IMR-90 (cell line): ENCODE results near the gene PPP2R5B. TPM values are rescaled to one million over a fixed set of nuclear protein-coding genes. Genes with fewer than 3 reads are reported as not detected.

Experiments
- ATAC-seq: fragments of 200-7000 bp; cut with Tn5 transposase; 2 replicates; pipeline ENCODE4 v1.9.1; 2020; ENCODE audit warnings: low read depth, mild to moderate bottlenecking, moderate library complexity
- BruUV-seq: library from RNA; stranded (reverse); fragments of 400-500 nt; replicated peaks from 2 replicates; lab custom pipeline; 2021; lab: Mats Ljungman, UMichigan
- CTCF ChIA-PET: fragments of 300-600 bp; formaldehyde crosslinking; extraction: SDS; loops from one replicate; lab custom pipeline; 2021; ENCODE audit warnings: antibody characterized with exemption; lab: Yijun Ruan, JAX
- POLR2A ChIA-PET: fragments of 300-600 bp; sonication (Branson Sonifier 250); formaldehyde crosslinking; loops from one replicate; lab custom pipeline; 2022; ENCODE audit warnings: antibody characterized with exemption; ENCODE audit not compliant: unreplicated experiment; lab: Charles Lee
- DNase-seq: peaks from one replicate; pipeline ENCODE4 v3.0.0; 2013
- H2AFZ ChIP-seq: replicated peaks from 2 replicates; pipeline ENCODE3; 2013; ENCODE audit warnings: low read length, mild to moderate bottlenecking; ENCODE audit not compliant: poor library complexity
- H2AK5ac ChIP-seq: 2 replicates; pipeline ENCODE4 v1.6.1; 2013; ENCODE audit warnings: low read depth, low read length, inconsistent platforms
- H2AK9ac ChIP-seq: replicated peaks from 2 replicates; pipeline ENCODE3; 2013; ENCODE audit warnings: mild to moderate bottlenecking, low read depth, low read length, moderate library complexity; ENCODE audit not compliant: poor library complexity
- H2BK120ac ChIP-seq: 2 replicates; pipeline ENCODE4 v1.6.1; 2013; ENCODE audit warnings: low read depth, low read length, inconsistent platforms
- H2BK15ac ChIP-seq: 3 replicates; pipeline ENCODE4 v1.6.1; 2013; ENCODE audit warnings: low read depth, low read length, inconsistent platforms
- H2BK20ac ChIP-seq: 2 replicates; pipeline ENCODE4 v1.6.1; 2013; ENCODE audit warnings: low read depth, mild to moderate bottlenecking, inconsistent platforms, low read length, moderate library complexity
- H2BK5ac ChIP-seq: 2 replicates; pipeline ENCODE4 v1.6.1; 2013; ENCODE audit warnings: mild to moderate bottlenecking, low read depth, low read length, inconsistent platforms; ENCODE audit not compliant: poor library complexity, severe bottlenecking
- H3K14ac ChIP-seq: replicated peaks from 2 replicates; pipeline ENCODE4 v1.6.1; 2013; ENCODE audit warnings: low read depth, low read length, inconsistent platforms
- H3K18ac ChIP-seq: 2 replicates; pipeline ENCODE4 v1.6.1; 2013; ENCODE audit warnings: low read depth, low read length, control low read depth
- H3K23ac ChIP-seq: 2 replicates; pipeline ENCODE4 v1.6.1; 2013; ENCODE audit warnings: low read depth, low read length, inconsistent platforms
- H3K27ac ChIP-seq: 2 replicates; pipeline ENCODE4 v1.5.1; 2013; ENCODE audit warnings: mild to moderate bottlenecking, control low read depth, low read length; ENCODE audit not compliant: insufficient read depth
- H3K27me3 ChIP-seq: 2 replicates; pipeline ENCODE4 v1.6.1; 2013; ENCODE audit warnings: low read length; ENCODE audit not compliant: control insufficient read depth, insufficient read depth
- H3K36me3 ChIP-seq: 2 replicates; pipeline ENCODE4 v1.6.1; 2013; ENCODE audit warnings: low read length, mixed read lengths; ENCODE audit not compliant: control insufficient read depth, insufficient read depth
- H3K4ac ChIP-seq: 2 replicates; pipeline ENCODE4 v1.6.1; 2013; ENCODE audit warnings: low read depth, low read length, inconsistent platforms
- H3K4me1 ChIP-seq: 2 replicates; pipeline ENCODE4 v1.6.1; 2013; ENCODE audit warnings: low read length, mixed read lengths; ENCODE audit not compliant: control insufficient read depth, insufficient read depth
- H3K4me2 ChIP-seq: 2 replicates; pipeline ENCODE4 v1.6.1; 2013; ENCODE audit warnings: low read depth, mild to moderate bottlenecking, control low read depth, low read length, moderate library complexity
- H3K4me3 ChIP-seq: 2 replicates; pipeline ENCODE4 v1.5.1; 2013; ENCODE audit warnings: low read depth, mild to moderate bottlenecking, control low read depth, low read length, moderate library complexity; ENCODE audit not compliant: insufficient read depth
- H3K56ac ChIP-seq: 2 replicates; pipeline ENCODE4 v1.6.1; 2013; ENCODE audit warnings: low read length, inconsistent platforms; ENCODE audit not compliant: insufficient read depth; ENCODE audit errors: extremely low read depth
- H3K79me1 ChIP-seq, 2 experiments: 2 replicates each; pipeline ENCODE4 v1.6.1; 2013; ENCODE audit warnings: low read length in 2 of 2, inconsistent platforms in 1 of 2, low read depth in 1 of 2
- H3K9ac ChIP-seq: 2 replicates; pipeline ENCODE4 v1.6.1; 2013; ENCODE audit warnings: low read depth, low read length, control low read depth
- H3K9me1 ChIP-seq: 2 replicates; pipeline ENCODE4 v1.6.1; 2013; ENCODE audit warnings: low read length, inconsistent platforms; ENCODE audit not compliant: insufficient read depth
- H3K9me3 ChIP-seq: 2 replicates; pipeline ENCODE4 v1.6.1; 2013; ENCODE audit warnings: low read length; ENCODE audit not compliant: control insufficient read depth, insufficient read depth
- H4K20me1 ChIP-seq: 2 replicates; pipeline ENCODE4 v1.6.1; 2013; ENCODE audit warnings: low read length, inconsistent platforms; ENCODE audit not compliant: insufficient read depth
- H4K5ac ChIP-seq: 2 replicates; pipeline ENCODE4 v1.6.1; 2013; ENCODE audit warnings: mild to moderate bottlenecking, low read depth, low read length, control low read depth
- H4K8ac ChIP-seq, 2 experiments: 2 replicates each; pipeline ENCODE4 v1.6.1; 2013; ENCODE audit warnings: low read depth in 2 of 2, low read length in 2 of 2, control low read depth in 1 of 2, inconsistent platforms in 1 of 2
- H4K91ac ChIP-seq: 2 replicates; pipeline ENCODE4 v1.6.1; 2013; ENCODE audit warnings: low read depth, low read length, inconsistent platforms; ENCODE audit not compliant: insufficient read depth
- BHLHE40 ChIP-seq: fragments of 150-350 bp; IDR thresholded peaks from 2 replicates; pipeline ENCODE4 v1.6.1; 2016; ENCODE audit warnings: mild to moderate bottlenecking, low read depth, low read length
- CEBPB ChIP-seq: IDR thresholded peaks from 2 replicates; pipeline ENCODE4 v1.6.1; 2012; ENCODE audit warnings: low read depth, low read length, improper control_type of control experiment
- CHD1 ChIP-seq: IDR thresholded peaks from 2 replicates; pipeline ENCODE4 v1.6.1; 2012; ENCODE audit warnings: low read depth, low read length, improper control_type of control experiment
- FOS ChIP-seq: fragments of 150-350 bp; IDR thresholded peaks from 2 replicates; pipeline ENCODE4 v1.6.1; 2016; ENCODE audit warnings: low read depth, low read length
- MAFK ChIP-seq: IDR thresholded peaks from 2 replicates; pipeline ENCODE4 v1.6.1; 2012; ENCODE audit warnings: low read depth, low read length, improper control_type of control experiment
- MAZ ChIP-seq: IDR thresholded peaks from 2 replicates; pipeline ENCODE4 v1.6.1; 2012; ENCODE audit warnings: low read depth, mild to moderate bottlenecking, low read length, improper control_type of control experiment, moderate library complexity, borderline replicate concordance
- MXI1 ChIP-seq: IDR thresholded peaks from 2 replicates; pipeline ENCODE4 v1.6.1; 2012; ENCODE audit warnings: low read depth, mild to moderate bottlenecking, low read length, moderate library complexity, borderline replicate concordance
- POLR2A ChIP-seq: IDR thresholded peaks from 2 replicates; pipeline ENCODE4 v1.6.1; 2012; ENCODE audit warnings: mild to moderate bottlenecking, low read depth, low read length
- RCOR1 ChIP-seq: IDR thresholded peaks from 2 replicates; pipeline ENCODE4 v1.6.1; 2012; ENCODE audit warnings: mild to moderate bottlenecking, low read length, improper control_type of control experiment; ENCODE audit not compliant: insufficient replicate concordance
- RFX5 ChIP-seq: IDR thresholded peaks from 2 replicates; pipeline ENCODE4 v1.8.0; 2012; ENCODE audit warnings: low read depth, mild to moderate bottlenecking, low read length, moderate library complexity
- SMC3 ChIP-seq: fragments of 150-350 bp; IDR thresholded peaks from 2 replicates; pipeline ENCODE4 v1.6.1; 2016; ENCODE audit warnings: low read depth, mild to moderate bottlenecking, antibody characterized with exemption, low read length, moderate library complexity
- USF2 ChIP-seq: fragments of 150-350 bp; IDR thresholded peaks from 2 replicates; pipeline ENCODE4 v1.6.1; 2017; ENCODE audit warnings: mild to moderate bottlenecking, antibody characterized with exemption, low read length, low read depth
- WGBS, 2 experiments: methylation state at CpG; one replicate each; pipeline versions ENCODE4 v1.1.5 to v1.1.7; 2013; ENCODE audit warnings: missing lambda C conversion rate in 2 of 2; ENCODE audit not compliant: insufficient read length in 1 of 2; ENCODE audit errors: extremely low coverage in 2 of 2; 5-methylcytosine and 5-hydroxymethylcytosine counted together
- dilution Hi-C: fragments of 300-500 bp; cut with HindIII; formaldehyde crosslinking; loops from one replicate; pipeline ENCODE4 v1.14.3; 2018; ENCODE audit warnings: low sequenced_read_pairs; ENCODE audit not compliant: unreplicated experiment
- in situ Hi-C: fragments of 300-500 bp; cut with MboI; formaldehyde crosslinking; loops from 3 replicates; pipeline ENCODE4 v1.14.3; 2019; ENCODE audit warnings: low sequenced_read_pairs, inconsistent platforms, mixed read lengths
- intact Hi-C: fragments of 100-400 bp; cut with micrococcal nuclease; formaldehyde crosslinking; loops from 2 replicates; pipeline ENCODE4 v1.10.0; 2022
- polyA plus RNA-seq, 3 experiments: library from polyadenylated mRNA; depleted of rRNA; stranded (reverse); fragments of >200 nt; gene quantifications; 2 replicates each; pipeline ENCODE4 v1.2.3, GENCODE V29; 2012; ENCODE audit warnings: low replicate concordance in 1 of 3
- total RNA-seq: library from RNA; depleted of rRNA; stranded (reverse); fragments of >200 nt; gene quantifications from 2 replicates; pipeline ENCODE4 v1.2.3, GENCODE V29; 2012
- TF ChIP-seq, protein P1 (sequence below): fragments of 150-350 bp; IDR thresholded peaks from 2 replicates; pipeline ENCODE4 v1.6.1; 2016; ENCODE audit warnings: low read depth, mild to moderate bottlenecking, low read length, moderate library complexity, borderline replicate concordance

PPP2R5B gene
- total and polyA plus RNA-seq, 2 of the 4 experiments (the other 2 are of a cell fraction), result 6.5 to 23.6 TPM

DNA sequence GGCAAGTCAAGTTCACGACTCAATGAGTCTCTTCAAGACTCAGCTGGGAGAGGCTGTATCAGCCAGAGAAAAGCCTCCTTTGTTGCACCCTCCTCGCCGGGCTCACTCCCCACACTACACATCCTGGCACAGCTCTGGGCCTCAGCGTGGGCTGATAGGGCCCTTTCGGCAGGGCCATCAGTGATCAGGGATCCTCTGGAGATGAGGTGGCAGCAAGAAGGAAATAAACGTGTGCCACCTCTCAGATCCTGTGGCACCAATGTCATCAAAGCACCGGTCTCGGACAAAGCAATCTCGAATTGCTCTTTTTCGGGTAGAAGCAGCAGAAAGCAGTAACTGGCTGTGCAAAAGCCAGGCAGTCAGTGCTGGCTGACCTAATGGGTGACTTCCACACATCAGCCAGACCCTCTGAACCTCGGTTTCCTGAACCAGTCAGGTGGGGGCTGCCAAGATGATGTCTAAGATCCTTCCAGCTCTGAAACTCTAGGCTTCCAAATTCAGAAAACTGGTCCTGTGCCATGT, 48.2 kb upstream of the PPP2R5B start (continued):
- no peak for TF ChIP-seq RFX5

DNA sequence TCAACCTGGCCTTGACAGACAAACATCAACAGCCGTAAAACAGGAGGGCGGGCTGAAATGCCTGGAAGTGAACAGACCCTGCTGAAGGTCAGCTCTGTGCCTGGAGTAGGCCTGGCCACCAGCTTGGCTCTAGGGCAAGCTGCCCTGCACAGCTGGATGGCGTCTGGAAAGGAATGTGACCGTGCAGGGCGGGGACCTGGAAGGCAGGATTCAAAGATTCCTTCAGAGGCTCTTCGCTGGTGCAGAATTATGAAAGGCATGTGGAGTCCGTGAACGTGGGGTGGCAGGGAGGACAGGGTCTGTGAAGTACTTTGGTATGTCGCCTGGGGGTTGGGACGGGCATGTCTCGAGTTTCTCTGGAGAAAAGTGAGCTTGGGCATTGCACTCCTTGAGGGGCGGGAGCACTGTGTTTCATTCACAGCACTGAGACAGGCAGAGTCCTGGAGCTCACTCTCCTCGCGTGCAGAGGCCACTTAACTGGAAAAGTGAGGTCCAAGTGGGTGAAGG, 47.6 kb upstream of the PPP2R5B start:
- in situ Hi-C loops, result no loop called here

More for the DNA sequence above, 47.6 kb upstream of the PPP2R5B start:
- H4K8ac ChIP-seq, result peak overlapping the region; percentile 20 to 74; a peak in 2 of 4 replicates
- peak overlapping the region; percentile 94 for H3K9ac ChIP-seq
- peak overlapping the region; percentile 90 for H3K4me2 ChIP-seq
- dilution Hi-C loops (no loop called here), intact Hi-C loops (loop anchor here (1.0 kb wide), 1 partner anchor 30 kb away; no protein-coding TSS in a partner anchor)
- peaks cover 16% of the 10 kb centered on the region for H3K4me1 ChIP-seq
- no peaks in the 10 kb centered on the region for H3K27me3 ChIP-seq
- H3K4ac ChIP-seq, result peak overlapping the region; percentile 96
- peak overlapping the region; percentile 88 for H3K56ac ChIP-seq
- H3K36me3 ChIP-seq, result peaks cover 25% of the 10 kb centered on the region
- H3K14ac ChIP-seq, result peak overlapping the region; percentile 95
- peaks cover 50% of the 10 kb centered on the region for H4K20me1 ChIP-seq
- 3% methylated on average over 5 of the region's 14 CpGs; no CpG with 5 or more reads in 1 of the 2 experiments for WGBS, 2 experiments
- H2BK5ac ChIP-seq, result peak overlapping the region; percentile 90
- peak overlapping the region; percentile 49; the same call in 1 of the 2 replicates for H2BK20ac ChIP-seq
- peak overlapping the region; percentile 96 for H2AK5ac ChIP-seq
- ATAC-seq (peak; percentile 22), DNase-seq (peak; percentile 46)
- H3K79me1 ChIP-seq, result peaks cover 7 to 51% of the 10 kb centered on the region in 2 experiments; a peak in 3 of 4 replicates
- POLR2A ChIA-PET, result interaction anchor here (0.6 to 1.5 kb wide), 5 partner anchors 8 to 267 kb away, joined by 3 to 6 read pairs (median 4); partner anchors contain the start of gene MAP4K2
- peak overlapping the region; percentile 93 for H3K23ac ChIP-seq
- no peaks in the 10 kb centered on the region for H3K9me3 ChIP-seq
- peak overlapping the region; percentile 9; the same call in 1 of the 3 replicates for H2BK15ac ChIP-seq
- CTCF ChIA-PET, result interaction anchor here (1.2 to 2.7 kb wide), 4 partner anchors 8 to 30 kb away, joined by 3 to 12 read pairs (median 8); no protein-coding TSS in a partner anchor
- TF ChIP-seq USF2 (no peak), SMC3 (no peak), POLR2A (no peak; the same call in none of the 2 replicates), CHD1 (no peak), MAFK (no peak), FOS (no peak), MXI1 (peak; percentile 10; the same call in 1 of the 2 replicates), RFX5 (no peak), MAZ (peak; percentile 33; the same call in 1 of the 2 replicates), RCOR1 (no peak), CEBPB (no peak), BHLHE40 (peak; percentile 13; the same call in 1 of the 2 replicates)
- TF ChIP-seq, protein P1, sequence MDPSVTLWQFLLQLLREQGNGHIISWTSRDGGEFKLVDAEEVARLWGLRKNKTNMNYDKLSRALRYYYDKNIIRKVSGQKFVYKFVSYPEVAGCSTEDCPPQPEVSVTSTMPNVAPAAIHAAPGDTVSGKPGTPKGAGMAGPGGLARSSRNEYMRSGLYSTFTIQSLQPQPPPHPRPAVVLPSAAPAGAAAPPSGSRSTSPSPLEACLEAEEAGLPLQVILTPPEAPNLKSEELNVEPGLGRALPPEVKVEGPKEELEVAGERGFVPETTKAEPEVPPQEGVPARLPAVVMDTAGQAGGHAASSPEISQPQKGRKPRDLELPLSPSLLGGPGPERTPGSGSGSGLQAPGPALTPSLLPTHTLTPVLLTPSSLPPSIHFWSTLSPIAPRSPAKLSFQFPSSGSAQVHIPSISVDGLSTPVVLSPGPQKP, result no peak
- peak overlapping the region; percentile 95 for H3K4me3 ChIP-seq
- peak overlapping the region; percentile 87 for H4K91ac ChIP-seq
- H2AK9ac ChIP-seq, result peak overlapping the region; percentile 99
- peaks cover 20% of the 10 kb centered on the region for H3K9me1 ChIP-seq
- peak overlapping the region; percentile 46 for H2AFZ ChIP-seq
- peak overlapping the region; percentile 80 for H2BK120ac ChIP-seq
- no TSS peak for BruUV-seq
- H3K18ac ChIP-seq, result peak overlapping the region; percentile 49; the same call in 1 of the 2 replicates
- 0 out of 2 replicates have a peak overlapping the region, but pooled peaks have one; percentile 8 for H4K5ac ChIP-seq
- peak overlapping the region; percentile 84 for H3K27ac ChIP-seq
